Ascending aorta (tissue), 2 donors: Measurements from ENCODE around the gene RNF166. TPM values are rescaled to one million over a fixed set of nuclear protein-coding genes. Genes with fewer than 3 reads are reported as not detected.

Experiments
- DNase-seq, 2 donors: peaks; one replicate each; pipeline ENCODE4 v3.0.0-alpha.2; 2019; ENCODE audit warnings: low spot score in 2 of 2
- H3K27ac ChIP-seq, 2 donors: fragments of 200-600 bp; sonication (generic); one replicate each; pipeline ENCODE4 v1.5.1; 2016 to 2017; ENCODE audit warnings: mild to moderate bottlenecking in 1 of 2
- H3K27me3 ChIP-seq: fragments of 200-600 bp; sonication (generic); one replicate; pipeline ENCODE4 v1.5.1; 2017
- H3K36me3 ChIP-seq, 2 donors: fragments of 200-600 bp; sonication (generic); one replicate each; pipeline ENCODE4 v1.5.1; 2016
- H3K4me1 ChIP-seq, 2 donors: fragments of 200-600 bp; sonication (generic); one replicate each; pipeline ENCODE4 v1.5.1; 2016 to 2017; ENCODE audit warnings: mild to moderate bottlenecking in 1 of 2
- H3K4me3 ChIP-seq, 2 donors: fragments of 200-600 bp; sonication (generic); one replicate each; pipeline ENCODE4 v1.5.1; 2016 to 2017; ENCODE audit warnings: mild to moderate bottlenecking in 1 of 2
- H3K9me3 ChIP-seq, 2 donors: fragments of 200-600 bp; sonication (generic); one replicate each; pipeline ENCODE4 v1.5.1; 2016
- intact Hi-C: fragments of 100-400 bp; cut with DNase I; formaldehyde crosslinking; loops from one replicate; pipeline ENCODE4 v1.15.1; 2023
- total RNA-seq: library from RNA; depleted of rRNA; stranded (reverse); fragments of >200 nt; gene quantifications from one replicate; pipeline ENCODE4 v1.1.0, GENCODE V29; 2016
- TF ChIP-seq, protein P1 (sequence below), 3 experiments: fragments of 200-600 bp in 2 of 3; fragments of 450-650 bp in 1 of 3; sonication (generic) in 2 of 3; IDR thresholded peaks; one replicate each; pipeline ENCODE4 v1.5.1; 2016 to 2019; ENCODE audit warnings: antibody characterized with exemption in 3 of 3, mild to moderate bottlenecking in 1 of 3, moderate library complexity in 1 of 3

The RNF166 gene
- total RNA-seq, 1 donor from 2014 or later: 44.3 TPM

DNA sequence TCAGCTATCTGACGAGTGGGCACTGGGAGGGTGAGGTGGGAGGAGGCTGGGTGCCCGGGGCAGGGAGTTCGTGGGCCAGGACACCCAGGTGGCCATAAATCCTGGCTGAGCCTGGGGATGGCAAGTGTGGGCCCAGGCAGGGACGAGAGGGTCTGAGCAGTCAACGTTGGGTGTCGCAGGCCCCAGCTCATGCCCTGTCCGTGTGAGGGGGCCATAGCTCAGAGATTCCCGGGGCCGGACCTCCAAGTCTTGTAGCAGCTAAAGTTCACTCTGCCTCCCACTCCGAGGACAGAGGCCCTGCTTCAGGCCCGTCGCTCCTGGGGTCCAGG, 34.5 kb upstream of the RNF166 start:
- intact Hi-C loops: no loop called here

DNA sequence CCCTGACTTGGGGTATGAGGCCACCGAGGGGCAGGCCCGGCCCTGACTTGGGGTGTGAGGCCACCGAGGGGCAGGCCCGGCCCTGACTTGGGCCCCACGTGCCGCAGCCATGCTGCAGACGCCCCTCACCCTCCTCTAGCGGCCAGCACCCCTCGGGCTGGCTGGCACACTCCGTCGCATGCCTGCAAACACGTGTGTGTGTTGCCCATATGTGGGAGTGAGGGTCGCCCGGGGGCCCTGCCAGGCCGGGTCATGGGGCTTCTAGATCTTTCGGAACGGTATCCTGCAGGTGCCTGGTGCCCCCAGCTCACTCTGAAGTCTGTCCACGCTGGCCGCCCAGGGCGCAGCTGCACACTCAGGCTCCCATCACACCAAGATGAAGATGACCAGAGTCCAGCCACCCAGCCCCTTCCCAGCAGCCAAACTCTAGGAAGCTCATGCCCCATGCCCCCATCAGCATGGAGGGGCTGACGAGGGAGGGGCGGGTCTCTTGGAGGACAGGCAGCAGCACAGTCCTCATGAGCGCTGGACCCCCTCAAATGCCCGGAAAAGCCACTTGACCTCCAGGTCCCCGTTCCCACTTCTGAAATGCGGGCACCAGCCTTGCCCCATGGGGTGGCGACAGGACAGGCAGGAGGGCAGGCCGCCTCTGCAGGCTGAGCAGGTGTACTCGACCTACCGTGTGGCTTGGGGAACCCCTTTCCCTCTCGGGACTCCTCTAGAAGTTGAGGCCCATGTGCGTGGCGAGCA, 33.9 kb upstream of the RNF166 start:
- intact Hi-C loops: no loop called here
- no peaks in the 10 kb centered on the region for H3K9me3 ChIP-seq
- no peak overlapping the region for H3K4me3 ChIP-seq
- no peak overlapping the region for H3K27ac ChIP-seq
- peaks cover 3 to 5% of the 10 kb centered on the region in 2 donors for H3K4me1 ChIP-seq
- H3K27me3 ChIP-seq: no peaks in the 10 kb centered on the region
- TF ChIP-seq, protein P1, sequence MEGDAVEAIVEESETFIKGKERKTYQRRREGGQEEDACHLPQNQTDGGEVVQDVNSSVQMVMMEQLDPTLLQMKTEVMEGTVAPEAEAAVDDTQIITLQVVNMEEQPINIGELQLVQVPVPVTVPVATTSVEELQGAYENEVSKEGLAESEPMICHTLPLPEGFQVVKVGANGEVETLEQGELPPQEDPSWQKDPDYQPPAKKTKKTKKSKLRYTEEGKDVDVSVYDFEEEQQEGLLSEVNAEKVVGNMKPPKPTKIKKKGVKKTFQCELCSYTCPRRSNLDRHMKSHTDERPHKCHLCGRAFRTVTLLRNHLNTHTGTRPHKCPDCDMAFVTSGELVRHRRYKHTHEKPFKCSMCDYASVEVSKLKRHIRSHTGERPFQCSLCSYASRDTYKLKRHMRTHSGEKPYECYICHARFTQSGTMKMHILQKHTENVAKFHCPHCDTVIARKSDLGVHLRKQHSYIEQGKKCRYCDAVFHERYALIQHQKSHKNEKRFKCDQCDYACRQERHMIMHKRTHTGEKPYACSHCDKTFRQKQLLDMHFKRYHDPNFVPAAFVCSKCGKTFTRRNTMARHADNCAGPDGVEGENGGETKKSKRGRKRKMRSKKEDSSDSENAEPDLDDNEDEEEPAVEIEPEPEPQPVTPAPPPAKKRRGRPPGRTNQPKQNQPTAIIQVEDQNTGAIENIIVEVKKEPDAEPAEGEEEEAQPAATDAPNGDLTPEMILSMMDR (IDR thresholded peaks at IDR 0.05): no peak
- no peak for DNase-seq
- H3K36me3 ChIP-seq: peaks cover 27 to 35% of the 10 kb centered on the region in 2 donors

More for the DNA sequence above, 34.5 kb upstream of the RNF166 start:
- Histone ChIP-seq H3K27me3 (no peaks in the 10 kb centered on the region), H3K9me3 (no peaks in the 10 kb centered on the region), H3K36me3 (peaks cover 21 to 29% of the 10 kb centered on the region in 2 donors), H3K27ac (no peak overlapping the region), H3K4me3 (no peak overlapping the region), H3K4me1 (peaks cover 3 to 5% of the 10 kb centered on the region in 2 donors)
- TF ChIP-seq, protein P1 (IDR thresholded peaks at IDR 0.05): no peak
- DNase-seq: no peak

DNA sequence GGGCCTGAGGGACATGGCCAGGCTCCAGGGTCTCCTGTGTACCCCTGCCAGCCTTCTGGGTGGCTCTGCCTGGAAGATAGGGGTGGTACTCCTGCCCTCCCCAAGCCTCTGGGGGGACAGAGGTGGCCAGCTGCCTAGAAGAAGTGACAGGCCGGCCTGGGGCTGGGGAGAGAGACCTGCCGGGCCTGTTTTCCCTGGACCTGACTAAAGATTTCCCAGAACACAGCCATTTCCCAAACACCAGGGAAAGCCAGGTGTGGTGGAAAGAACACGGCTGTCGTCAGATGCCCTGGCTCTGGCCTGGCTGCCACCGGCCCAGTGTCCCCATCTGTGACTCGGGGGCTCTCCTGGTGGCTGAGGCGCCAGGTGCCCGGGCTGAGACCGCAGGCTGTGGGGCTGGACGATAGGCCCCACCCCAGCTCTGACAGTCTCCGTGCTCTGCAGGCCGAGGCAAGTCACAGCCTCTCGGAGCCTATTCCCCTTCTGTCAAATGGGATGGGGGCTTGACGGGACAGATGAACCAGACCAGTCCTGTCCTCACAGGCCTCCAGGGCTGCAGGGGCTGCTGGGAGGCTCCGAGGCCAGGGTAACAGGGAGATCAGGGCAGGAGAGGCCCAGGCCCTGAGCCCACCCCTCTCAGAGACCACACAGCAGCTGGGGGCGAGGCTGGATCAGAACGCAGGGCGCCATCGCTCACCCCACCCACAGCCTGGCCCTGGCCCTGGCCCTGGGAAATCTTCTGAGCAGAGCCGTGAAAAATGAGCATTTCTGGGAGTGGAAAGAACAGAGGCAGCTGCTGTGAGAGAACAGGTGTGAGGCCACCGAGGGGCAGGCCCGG, 33.1 kb upstream of the RNF166 start:
- no peak overlapping the region for H3K27ac ChIP-seq
- H3K4me1 ChIP-seq: peaks cover 3 to 5% of the 10 kb centered on the region in 2 donors
- intact Hi-C loops: no loop called here
- TF ChIP-seq, protein P1 (IDR thresholded peaks at IDR 0.05): no peak
- peaks cover 35 to 41% of the 10 kb centered on the region in 2 donors for H3K36me3 ChIP-seq
- no peak overlapping the region for H3K4me3 ChIP-seq
- no peaks in the 10 kb centered on the region for H3K9me3 ChIP-seq
- no peak for DNase-seq
- no peaks in the 10 kb centered on the region for H3K27me3 ChIP-seq

DNA sequence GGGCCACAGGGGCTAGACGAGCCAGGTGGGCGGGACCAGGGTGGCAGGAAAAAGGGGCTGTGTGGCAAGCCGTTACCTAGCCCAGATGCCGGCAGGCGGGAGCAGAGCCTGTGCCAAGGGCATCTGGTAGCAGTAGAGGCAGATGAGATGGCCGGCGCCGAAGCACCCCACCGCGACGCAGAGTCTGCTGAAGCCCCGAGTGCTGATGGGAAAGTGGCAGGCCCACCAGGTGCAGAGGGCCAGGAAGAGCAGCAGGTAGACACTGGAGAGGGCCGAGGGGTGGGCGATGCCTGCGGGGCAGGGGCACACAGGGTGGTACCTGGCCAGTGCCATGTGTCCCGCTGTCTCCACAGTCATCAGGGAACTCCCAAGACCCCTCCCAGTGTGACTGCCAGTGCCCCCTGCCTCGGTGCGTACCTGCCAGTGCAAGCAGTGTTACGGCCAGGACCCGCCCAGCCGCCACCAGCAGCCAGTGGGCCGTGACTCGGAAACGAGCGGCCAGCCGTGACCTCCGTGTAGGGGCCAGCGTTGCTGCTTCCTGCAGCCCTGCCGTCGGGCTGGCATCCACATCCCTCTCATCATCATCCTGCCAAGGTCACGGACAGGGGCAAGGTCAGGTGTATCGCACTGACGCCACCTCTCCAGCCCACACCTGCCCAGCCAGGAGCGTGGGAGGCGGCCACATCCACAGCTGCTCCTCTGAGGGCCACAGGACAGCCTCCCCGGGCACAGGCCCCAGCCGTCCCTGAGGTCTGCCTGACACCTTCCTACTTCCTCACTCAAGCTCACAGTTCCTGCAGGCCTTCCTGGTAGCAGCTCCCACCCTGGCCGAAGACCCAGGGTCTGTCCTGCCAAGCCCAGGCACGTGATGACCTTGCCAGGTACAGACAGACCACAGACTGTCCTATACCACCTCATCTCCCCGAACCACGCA, 32.2 kb upstream of the RNF166 start:
- no peaks in the 10 kb centered on the region for H3K4me1 ChIP-seq
- H3K4me3 ChIP-seq: no peak overlapping the region
- H3K36me3 ChIP-seq: peaks cover 44 to 51% of the 10 kb centered on the region in 2 donors
- no peaks in the 10 kb centered on the region for H3K27me3 ChIP-seq
- DNase-seq: no peak
- H3K9me3 ChIP-seq: no peaks in the 10 kb centered on the region
- no peak overlapping the region for H3K27ac ChIP-seq
- TF ChIP-seq, protein P1 (IDR thresholded peaks at IDR 0.05): no peak
- intact Hi-C loops: no loop called here
